Trophoblast cell (in vitro differentiated cells and primary cell): ENCODE data around the gene MUC6. TPM values are rescaled to one million over a fixed set of nuclear protein-coding genes. Genes with fewer than 3 reads are reported as not detected.

Experiments used
- DNase-seq, 2 donors: peaks; one replicate each; pipeline ENCODE4 v3.0.0-alpha.2; 2016
- H2AFZ ChIP-seq: 2 replicates; pipeline ENCODE4 v1.6.1; 2013; ENCODE audit warnings: low read length, moderate library complexity, mild to moderate bottlenecking; ENCODE audit not compliant: insufficient read depth, poor library complexity
- H2AK5ac ChIP-seq: 2 replicates; pipeline ENCODE4 v1.6.1; 2013; ENCODE audit warnings: mild to moderate bottlenecking, low read length
- H2BK120ac ChIP-seq: 2 replicates; pipeline ENCODE4 v1.6.1; 2013; ENCODE audit warnings: low read length, mild to moderate bottlenecking, moderate library complexity; ENCODE audit not compliant: insufficient read depth, poor library complexity
- H2BK12ac ChIP-seq: 2 replicates; pipeline ENCODE4 v1.6.1; 2013; ENCODE audit warnings: mild to moderate bottlenecking, low read length, moderate library complexity
- H2BK5ac ChIP-seq: 2 replicates; pipeline ENCODE4 v1.6.1; 2013; ENCODE audit warnings: low read length, low read depth, moderate library complexity, mild to moderate bottlenecking; ENCODE audit not compliant: poor library complexity
- H3K14ac ChIP-seq: 2 replicates; pipeline ENCODE4 v1.6.1; 2013; ENCODE audit warnings: mild to moderate bottlenecking, low read length
- H3K18ac ChIP-seq: 2 replicates; pipeline ENCODE4 v1.6.1; 2013; ENCODE audit warnings: mild to moderate bottlenecking, low read length
- H3K23ac ChIP-seq: 2 replicates; pipeline ENCODE4 v1.6.1; 2013; ENCODE audit warnings: low read length
- H3K27ac ChIP-seq: 2 replicates; pipeline ENCODE4 v1.5.1; 2013; ENCODE audit warnings: low read depth, mild to moderate bottlenecking, inconsistent platforms, low read length, moderate library complexity
- H3K27me3 ChIP-seq: 2 replicates; pipeline ENCODE4 v1.6.1; 2013; ENCODE audit warnings: inconsistent platforms, mild to moderate bottlenecking, low read length, moderate library complexity; ENCODE audit not compliant: insufficient read depth
- H3K36me3 ChIP-seq, 2 experiments: 1 replicate in 1 of 2; 2 replicates in 1 of 2; pipeline ENCODE4 v1.6.1; 2013; ENCODE audit warnings: low read length in 2 of 2, mild to moderate bottlenecking in 2 of 2, moderate library complexity in 1 of 2; ENCODE audit not compliant: insufficient read depth in 2 of 2, control insufficient read depth in 1 of 2
- H3K4ac ChIP-seq: 2 replicates; pipeline ENCODE4 v1.6.1; 2013; ENCODE audit warnings: low read depth, mild to moderate bottlenecking, low read length, moderate library complexity
- H3K4me1 ChIP-seq, 2 experiments: 1 replicate in 1 of 2; 2 replicates in 1 of 2; pipeline ENCODE4 v1.6.1; 2013; ENCODE audit warnings: low read length in 2 of 2, mild to moderate bottlenecking in 2 of 2, moderate library complexity in 1 of 2; ENCODE audit not compliant: insufficient read depth in 2 of 2, control insufficient read depth in 1 of 2
- H3K4me2 ChIP-seq: 2 replicates; pipeline ENCODE4 v1.6.1; 2013; ENCODE audit warnings: inconsistent platforms, mild to moderate bottlenecking, low read length, moderate library complexity
- H3K4me3 ChIP-seq: 2 replicates; pipeline ENCODE4 v1.5.1; 2013; ENCODE audit warnings: mild to moderate bottlenecking, low read depth, low read length, inconsistent platforms
- H3K79me1 ChIP-seq: one replicate; pipeline ENCODE4 v1.6.1; 2013; ENCODE audit warnings: low read length
- H3K79me2 ChIP-seq: 2 replicates; pipeline ENCODE4 v1.6.1; 2013; ENCODE audit warnings: low read length, mild to moderate bottlenecking; ENCODE audit not compliant: control insufficient read depth, insufficient read depth, poor library complexity
- H3K9ac ChIP-seq: 2 replicates; pipeline ENCODE4 v1.6.1; 2013; ENCODE audit warnings: mild to moderate bottlenecking, low read length
- H3K9me3 ChIP-seq: 2 replicates; pipeline ENCODE4 v1.6.1; 2013; ENCODE audit warnings: low read depth, mild to moderate bottlenecking, control low read depth, inconsistent platforms, low read length; ENCODE audit not compliant: insufficient read depth
- H4K12ac ChIP-seq: 2 replicates; pipeline ENCODE4 v1.6.1; 2013; ENCODE audit warnings: low read depth, mild to moderate bottlenecking, low read length, moderate library complexity
- H4K8ac ChIP-seq: 2 replicates; pipeline ENCODE4 v1.6.1; 2013; ENCODE audit warnings: low read depth, mild to moderate bottlenecking, low read length, moderate library complexity
- H4K91ac ChIP-seq: one replicate; pipeline ENCODE4 v1.6.1; 2013; ENCODE audit warnings: low read depth, mild to moderate bottlenecking, low read length, moderate library complexity
- WGBS: extraction: QIAGEN DNeasy Blood & Tissue Kit; methylation state at CpG from one replicate; pipeline ENCODE4 v1.1.7; 2013; ENCODE audit warnings: missing lambda C conversion rate; ENCODE audit not compliant: insufficient read length, insufficient coverage; ENCODE audit errors: extremely low coverage; 5-methylcytosine and 5-hydroxymethylcytosine counted together
- polyA plus RNA-seq: library from polyadenylated mRNA; stranded (reverse); fragments of 200-250 nt; gene quantifications from 2 replicates; pipeline ENCODE4 v1.2.3, GENCODE V29; 2013

MUC6 gene
- polyA plus RNA-seq, result 0.01 and 0.04 TPM in 2 replicates

GRCh38 chr11:1036303-1036923, at the start of gene MUC6:
TSS of gene MUC6 (minus strand) at chr11:1036718. CDS start at chr11:1036655, 63 bp downstream.
- DNase-seq, result no peak
- Histone ChIP-seq H3K4me2 (no peak within 1 kb of the TSS), H4K8ac (no peak within 1 kb of the TSS), H2AK5ac (no peak within 1 kb of the TSS), H2BK120ac (no peak within 1 kb of the TSS), H4K91ac (no peak within 1 kb of the TSS), H3K4me1 (no peaks in the 10 kb centered on the region), H2BK5ac (no peak within 1 kb of the TSS), H2BK12ac (no peak within 1 kb of the TSS), H2AFZ (no peak within 1 kb of the TSS), H3K4ac (no peak within 1 kb of the TSS), H3K79me2 (no peaks in the 10 kb centered on the region), H3K79me1 (no peaks in the 10 kb centered on the region), H3K27me3 (no peaks in the 10 kb centered on the region), H3K14ac (no peak within 1 kb of the TSS), H3K27ac (no peak within 1 kb of the TSS), H3K23ac (no peak within 1 kb of the TSS), H3K36me3 (no peaks in the 10 kb centered on the region), H3K9ac (no peak within 1 kb of the TSS), H3K9me3 (peaks cover 13% of the 10 kb centered on the region), H4K12ac (no peak within 1 kb of the TSS), H3K18ac (no peak within 1 kb of the TSS), H3K4me3 (no peak within 1 kb of the TSS)
- no CpG with 5 or more reads among the region's 42 CpGs for WGBS

- Histone ChIP-seq H3K9ac (no peak overlapping the region), H3K18ac (no peak overlapping the region), H3K9me3 (peaks cover 39% of the 10 kb centered on the region), H2BK120ac (no peak overlapping the region), H3K4me2 (no peak overlapping the region), H2AFZ (no peak overlapping the region), H3K4me3 (no peak overlapping the region), H3K14ac (no peak overlapping the region), H3K27me3 (no peaks in the 10 kb centered on the region), H3K27ac (no peak overlapping the region), H2AK5ac (no peak overlapping the region), H3K4me1 (no peaks in the 10 kb centered on the region), H4K91ac (no peak overlapping the region), H2BK5ac (no peak overlapping the region), H3K79me2 (no peaks in the 10 kb centered on the region), H2BK12ac (no peak overlapping the region), H3K4ac (no peak overlapping the region), H4K8ac (no peak overlapping the region), H3K79me1 (no peaks in the 10 kb centered on the region), H4K12ac (no peak overlapping the region), H3K36me3 (no peaks in the 10 kb centered on the region), H3K23ac (no peak overlapping the region)
- WGBS, result no CpG with 5 or more reads among the region's 26 CpGs
- DNase-seq, result no peak
Measured at GRCh38 chr11:1085440-1086170, 49.1 kb upstream of the MUC6 start.

GRCh38 chr11:1084561-1085439, 48.3 kb upstream of the MUC6 start:
- no peaks in the 10 kb centered on the region for H3K36me3 ChIP-seq
- H2BK5ac ChIP-seq, result no peak overlapping the region
- no peak overlapping the region for H4K12ac ChIP-seq
- H3K4me2 ChIP-seq, result no peak overlapping the region
- no peak overlapping the region for H2BK120ac ChIP-seq
- no CpG with 5 or more reads among the region's 49 CpGs for WGBS
- H3K9ac ChIP-seq, result no peak overlapping the region
- no peaks in the 10 kb centered on the region for H3K27me3 ChIP-seq
- H3K23ac ChIP-seq, result no peak overlapping the region
- H3K79me2 ChIP-seq, result no peaks in the 10 kb centered on the region
- no peak overlapping the region for H2AK5ac ChIP-seq
- H3K4me1 ChIP-seq, result no peaks in the 10 kb centered on the region
- no peak overlapping the region for H3K4ac ChIP-seq
- no peak overlapping the region for H4K8ac ChIP-seq
- H3K9me3 ChIP-seq, result peaks cover 31% of the 10 kb centered on the region
- H3K18ac ChIP-seq, result no peak overlapping the region
- H3K79me1 ChIP-seq, result no peaks in the 10 kb centered on the region
- no peak overlapping the region for H3K27ac ChIP-seq
- no peak overlapping the region for H3K14ac ChIP-seq
- H2BK12ac ChIP-seq, result no peak overlapping the region
- no peak overlapping the region for H4K91ac ChIP-seq
- DNase-seq, result no peak
- no peak overlapping the region for H3K4me3 ChIP-seq
- no peak overlapping the region for H2AFZ ChIP-seq

GRCh38 chr11:1083621-1084551, 47.4 kb upstream of the MUC6 start:
- H3K18ac ChIP-seq, result no peak overlapping the region
- no peak overlapping the region for H2BK5ac ChIP-seq
- no peak overlapping the region for H3K27ac ChIP-seq
- H3K4ac ChIP-seq, result no peak overlapping the region
- no peak overlapping the region for H4K12ac ChIP-seq
- H3K4me1 ChIP-seq, result no peaks in the 10 kb centered on the region
- H3K23ac ChIP-seq, result no peak overlapping the region
- no peaks in the 10 kb centered on the region for H3K27me3 ChIP-seq
- H2BK120ac ChIP-seq, result no peak overlapping the region
- H3K9me3 ChIP-seq, result peaks cover 23% of the 10 kb centered on the region
- H3K14ac ChIP-seq, result no peak overlapping the region
- H3K36me3 ChIP-seq, result no peaks in the 10 kb centered on the region
- no peak overlapping the region for H3K4me3 ChIP-seq
- no peak for DNase-seq
- H2BK12ac ChIP-seq, result no peak overlapping the region
- no peak overlapping the region for H2AFZ ChIP-seq
- no peak overlapping the region for H4K91ac ChIP-seq
- H3K79me2 ChIP-seq, result no peaks in the 10 kb centered on the region
- no CpG with 5 or more reads among the region's 34 CpGs for WGBS
- no peak overlapping the region for H4K8ac ChIP-seq
- no peak overlapping the region for H2AK5ac ChIP-seq
- no peak overlapping the region for H3K4me2 ChIP-seq
- H3K79me1 ChIP-seq, result no peaks in the 10 kb centered on the region
- H3K9ac ChIP-seq, result no peak overlapping the region
